Glomerular endothelial cell (primary cell): ENCODE measurements around the gene TMEM45A. TPM values are rescaled to one million over a fixed set of nuclear protein-coding genes. Genes with fewer than 3 reads are reported as not detected.
"Not testable (repeated sequence)": the region's sequence is repeated elsewhere in the genome, so short reads cannot be mapped to it uniquely, and the experiment has no call there.

Experiments used
- DNase-seq: peaks from one replicate; pipeline ENCODE4 v3.0.0-alpha.2; 2011; ENCODE audit warnings: low read depth, low spot score; ENCODE audit errors: extremely low read depth
- total RNA-seq: library from RNA; depleted of rRNA; stranded (reverse); fragments of >200 nt; gene quantifications from 2 replicates; pipeline ENCODE4 v1.2.3, GENCODE V29; 2015

TMEM45A gene
- total RNA-seq, 1 donor from 2014 or later, result 4.2 TPM

GRCh38 chr3:100482176-100482575 lies 10.2 kb upstream of the TMEM45A start:
- no peak for DNase-seq

- DNase-seq, result no peak
These were observed 8.9 kb upstream of the TMEM45A start for GRCh38 chr3:100483529-100483928.

- no peak for DNase-seq
These were observed 5.6 kb upstream of the TMEM45A start for GRCh38 chr3:100486808-100487207.

GRCh38 chr3:100489118-100489517 lies 3.3 kb upstream of the TMEM45A start:
- DNase-seq, result no peak

- DNase-seq, result no peak
These were observed 4.4 kb downstream of the TMEM45A start for GRCh38 chr3:100496711-100497261.

GRCh38 chr3:100499651-100500050 lies 7.2 kb downstream of the TMEM45A start:
- no peak for DNase-seq

GRCh38 chr3:100500320-100500880 lies 8.0 kb downstream of the TMEM45A start:
- no peak for DNase-seq

GRCh38 chr3:100503448-100503847 lies 11.0 kb downstream of the TMEM45A start:
- DNase-seq, result no peak

- no peak for DNase-seq
These were observed 13.9 kb downstream of the TMEM45A start for GRCh38 chr3:100506355-100506754.

GRCh38 chr3:100509818-100510217 lies 17.4 kb downstream of the TMEM45A start:
- not testable (repeated sequence) for DNase-seq

- no peak for DNase-seq
These were observed 23.8 kb downstream of the TMEM45A start for GRCh38 chr3:100516232-100516631.

GRCh38 chr3:100516838-100517237 lies 24.4 kb downstream of the TMEM45A start:
- DNase-seq, result no peak

GRCh38 chr3:100517276-100517675 lies 24.9 kb downstream of the TMEM45A start:
- DNase-seq, result no peak

GRCh38 chr3:100518244-100518643 lies 25.8 kb downstream of the TMEM45A start:
- DNase-seq, result no peak

- no peak for DNase-seq
These were observed 26.6 kb downstream of the TMEM45A start for GRCh38 chr3:100518983-100519382.

GRCh38 chr3:100521439-100521845 lies 29.0 kb downstream of the TMEM45A start:
- no peak for DNase-seq

- no peak for DNase-seq
These were observed 29.7 kb downstream of the TMEM45A start for GRCh38 chr3:100522125-100522524.

GRCh38 chr3:100523050-100523760 lies 30.8 kb downstream of the TMEM45A start:
- DNase-seq, result no peak

GRCh38 chr3:100525753-100526612 lies 33.6 kb downstream of the TMEM45A start:
- no peak for DNase-seq

- no peak for DNase-seq
These were observed 34.4 kb downstream of the TMEM45A start for GRCh38 chr3:100526613-100527346.

- no peak for DNase-seq
These were observed 34.9 kb downstream of the TMEM45A start for GRCh38 chr3:100527347-100527735.
